K562 (cell line): ENCODE measurements around the gene CFD. TPM values are rescaled to one million over a fixed set of nuclear protein-coding genes. Genes with fewer than 3 reads are reported as not detected.

Experiments
- CCNT2 ChIP-seq: IDR thresholded peaks from 2 replicates; pipeline ENCODE4 v1.6.1; 2011; ENCODE audit warnings: borderline replicate concordance, low read depth, mild to moderate bottlenecking, moderate library complexity, mixed read lengths, low read length; ENCODE audit not compliant: insufficient read length; ENCODE audit errors: extremely low read depth
- CEBPB ChIP-seq: fragments of 450-650 bp; IDR thresholded peaks from 2 replicates; pipeline ENCODE4 v1.6.1; 2016; ENCODE audit warnings: missing genetic modification characterization, missing compliant biosample characterization
- FOXM1 ChIP-seq, 2 experiments: fragments of 450-650 bp in 1 of 2; sonication (generic) in 1 of 2; formaldehyde crosslinking in 1 of 2; IDR thresholded peaks; 2 replicates each; pipeline versions ENCODE4 v1.6.1 to v1.9.0; 2017 to 2022; ENCODE audit warnings: low read depth in 2 of 2, mild to moderate bottlenecking in 2 of 2, missing genetic modification reagents in 1 of 2, moderate library complexity in 1 of 2
- POLR2A ChIP-seq: fragments of 450-650 bp; conservative IDR thresholded peaks from 2 replicates; pipeline ENCODE4 v1.6.1; 2016
- RAD21 ChIP-seq, 2 experiments: fragments of 250-450 bp in 1 of 2; fragments of 450-650 bp in 1 of 2; sonication (Bioruptor Pico) in 1 of 2; formaldehyde crosslinking in 1 of 2; IDR thresholded peaks in 1 of 2; conservative IDR thresholded peaks in 1 of 2; 2 replicates each; pipeline versions ENCODE4 v1.4.0 to v1.8.0; 2020 to 2022; ENCODE audit warnings: mild to moderate bottlenecking in 2 of 2, moderate library complexity in 1 of 2
- RBFOX2 ChIP-seq: fragments of 200-400 bp; formaldehyde crosslinking; IDR thresholded peaks from 2 replicates; pipeline ENCODE4 v1.6.1; 2017; ENCODE audit warnings: low read depth, mild to moderate bottlenecking, low read length, moderate library complexity
- TARDBP ChIP-seq: fragments of 450-650 bp; IDR thresholded peaks from 2 replicates; pipeline ENCODE4 v1.6.1; 2016
- THRB ChIP-seq: fragments of 450-650 bp; formaldehyde crosslinking; conservative IDR thresholded peaks from 2 replicates; pipeline ENCODE4 v1.4.0; 2022; ENCODE audit warnings: mild to moderate bottlenecking, missing genetic modification characterization
- ZNF583 ChIP-seq: fragments of 250-450 bp; sonication (Bioruptor Pico); IDR thresholded peaks from 2 replicates; pipeline ENCODE4 v1.4.0; 2020
- polyA plus RNA-seq, 8 experiments: library from polyadenylated mRNA; depleted of rRNA in 4 of 8; stranded (reverse) in 5 of 8; unstranded in 3 of 8; fragments of >200 nt; fragmentation: Nextera tagmentation in 2 of 8; fragmentation: Illumina TruSeq in 1 of 8; extraction: Ambion mirVana in 2 of 8; extraction: Trizol in 1 of 8; gene quantifications; 2 replicates each; pipeline versions ENCODE4 v1.2.1 to v1.2.3, GENCODE V29; 2011 to 2014; ENCODE audit warnings: inconsistent platforms in 1 of 8, missing spikeins in 1 of 8
- total RNA-seq, 7 experiments: library from RNA; depleted of rRNA in 6 of 7; stranded (reverse); fragments of >200 nt in 6 of 7; fragmentation: Illumina TruSeq in 2 of 7; extraction: Trizol in 2 of 7; gene quantifications; 2 replicates each; pipeline versions ENCODE4 v1.2.1 to v1.2.3, GENCODE V29; 2011 to 2021; ENCODE audit warnings: low replicate concordance in 1 of 7

The CFD gene
- total and polyA plus RNA-seq, 9 of the 15 experiments (the other 6 are each of a cell fraction or from before 2014, with no cell fraction given): 0.52 to 59.4 (median 7.6) TPM

DNA sequence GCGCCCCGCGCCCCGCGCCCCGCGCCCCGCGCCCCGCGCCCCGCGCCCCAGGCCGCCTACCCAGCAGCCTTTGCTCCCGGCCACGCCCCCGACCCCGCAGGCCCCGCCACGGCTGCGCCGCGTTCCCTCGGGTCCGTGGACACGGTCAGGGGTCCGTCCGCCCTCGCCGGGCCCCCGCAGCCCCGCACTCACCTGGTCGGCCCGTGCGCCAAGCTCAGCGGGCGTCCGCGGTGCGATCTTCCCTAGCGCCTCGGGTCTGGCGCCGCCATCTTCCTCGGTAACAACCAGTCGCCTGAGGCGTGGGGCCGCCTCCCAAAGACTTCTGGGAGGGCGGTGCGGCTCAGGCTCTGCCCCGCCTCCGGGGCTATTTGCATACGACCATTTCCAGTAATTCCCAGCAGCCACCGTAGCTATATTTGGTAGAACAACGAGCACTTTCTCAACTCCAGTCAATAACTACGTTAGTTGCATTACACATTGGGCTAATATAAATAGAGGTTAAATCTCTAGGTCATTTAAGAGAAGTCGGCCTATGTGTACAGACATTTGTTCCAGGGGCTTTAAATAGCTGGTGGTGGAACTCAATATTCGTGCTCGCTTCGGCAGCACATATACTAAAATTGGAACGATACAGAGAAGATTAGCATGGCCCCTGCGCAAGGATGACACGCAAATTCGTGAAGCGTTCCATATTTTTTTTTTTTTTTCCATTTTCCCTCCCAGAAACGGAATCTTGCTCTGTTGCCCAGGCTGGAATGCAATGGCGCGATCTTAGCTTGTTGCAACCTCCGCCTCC, 33.6 kb downstream of the CFD start, which contains the start of the genes MED16 and RNU6-9 (continued):
- TF ChIP-seq THRB (CRISPR knock-in tag) (0 out of 2 replicates have a peak, but pooled peaks have one; percentile 3), RBFOX2 (peak; percentile 93), CCNT2 (peak; percentile 83), TARDBP (no peak), RAD21 (CRISPR knock-in tag; conservative IDR thresholded peaks at IDR 0.05 in 1 of 2, IDR thresholded peaks at IDR 0.05 in 1 of 2) (0 out of 4 replicates have a peak, but pooled peaks of 1 of the 2 experiments have one; percentile 10), POLR2A (peak; percentile 80), ZNF583 (CRISPR knock-in tag) (no peak), CEBPB (tag) (no peak), FOXM1 (IDR thresholded peaks at IDR 0.05; ENCODE audit: low read depth) (no peak), FOXM1 (CRISPR knock-in tag; IDR thresholded peaks at IDR 0.05; ENCODE audit: low read depth) (no peak)
- TF ChIP-seq, all 486 proteins: peak for 118
